HCT116 (cell line): ENCODE data around the gene CKM. TPM values are rescaled to one million over a fixed set of nuclear protein-coding genes. Genes with fewer than 3 reads are reported as not detected.

Experiments
- ATAC-seq: fragments of 200-7000 bp; cut with Tn5 transposase; 2 replicates; pipeline ENCODE4 v1.9.1; 2020; ENCODE audit warnings: mild to moderate bottlenecking, moderate library complexity
- BruUV-seq: library from RNA; stranded (reverse); fragments of 400-500 nt; replicated peaks from 2 replicates; lab custom pipeline; 2021; lab: Mats Ljungman, UMichigan
- CTCF ChIA-PET: fragments of 300-600 bp; sonication (Branson Sonifier 250); formaldehyde crosslinking; loops from one replicate; lab custom pipeline; 2021; ENCODE audit warnings: antibody characterized with exemption; lab: Charles Lee
- POLR2A ChIA-PET: fragments of 300-600, 350-600 bp; sonication (Branson Sonifier 250); formaldehyde crosslinking; loops from one replicate; lab custom pipeline; 2021; ENCODE audit warnings: antibody characterized with exemption; lab: Charles Lee
- RAD21 ChIA-PET, 2 experiments: fragments of 300-600 bp; sonication (Branson Sonifier 250); formaldehyde crosslinking; loops; one replicate each; lab custom pipeline; 2023; ENCODE audit warnings: low total read pairs in 2 of 2; ENCODE audit not compliant: uncharacterized antibody in 2 of 2, unreplicated experiment in 2 of 2, low non-redundant PET in 1 of 2; lab: Charles Lee
- DNase-seq: peaks from one replicate; pipeline ENCODE4 v3.0.0-alpha.2; 2010; ENCODE audit warnings: low read depth, low spot score
- H2AFZ ChIP-seq: fragments of 200-600 bp; shearing (Covaris generic), sonication (generic); 2 replicates; pipeline ENCODE4 v1.6.1; 2017; ENCODE audit warnings: low read depth, mixed run types, mixed read lengths, antibody characterized with exemption, low read length; ENCODE audit not compliant: poor library complexity, severe bottlenecking
- H3K27ac ChIP-seq: 2 replicates; pipeline ENCODE4 v1.5.1; 2012; ENCODE audit warnings: low read depth, low read length
- H3K27me3 ChIP-seq: fragments of 200-600 bp; sonication (generic); 2 replicates; pipeline ENCODE4 v1.6.1; 2016; ENCODE audit warnings: mixed run types, low read length, mixed read lengths; ENCODE audit not compliant: insufficient read depth
- H3K36me3 ChIP-seq, 2 experiments: fragments of 200-500 bp in 1 of 2; fragments of 200-600 bp in 1 of 2; sonication (Bioruptor generic) in 1 of 2; sonication (generic) in 1 of 2; 2 replicates each; pipeline versions ENCODE4 v1.5.1 to v1.6.1; 2014 to 2016; ENCODE audit warnings: low read length in 2 of 2, inconsistent platforms in 1 of 2, mixed read lengths in 1 of 2, mixed run types in 1 of 2; ENCODE audit not compliant: insufficient read depth in 2 of 2, control insufficient read depth in 1 of 2
- H3K4me1 ChIP-seq, 2 experiments: fragments of 200-600 bp in 1 of 2; sonication (generic) in 1 of 2; 2 replicates each; pipeline versions ENCODE4 v1.5.1 to v1.6.1; 2012 to 2017; ENCODE audit warnings: low read length in 2 of 2, inconsistent platforms in 1 of 2, mild to moderate bottlenecking in 1 of 2, mixed read lengths in 1 of 2, mixed run types in 1 of 2, moderate library complexity in 1 of 2; ENCODE audit not compliant: insufficient read depth in 2 of 2, control insufficient read depth in 1 of 2
- H3K4me2 ChIP-seq: fragments of 200-600 bp; sonication (generic); 2 replicates; pipeline ENCODE4 v1.6.1; 2017; ENCODE audit warnings: mixed run types, low read length, mixed read lengths
- H3K4me3 ChIP-seq, 2 experiments: fragments of 200-600 bp in 1 of 2; sonication (generic) in 1 of 2; replicated peaks in 1 of 2; 2 replicates each; pipeline ENCODE4 v1.5.1; 2011 to 2016; ENCODE audit warnings: low read length in 2 of 2, control low read depth in 1 of 2, low read depth in 1 of 2, mild to moderate bottlenecking in 1 of 2, mixed read lengths in 1 of 2, mixed run types in 1 of 2
- H3K79me2 ChIP-seq: fragments of 200-600 bp; sonication (generic); 2 replicates; pipeline ENCODE4 v1.6.1; 2017; ENCODE audit warnings: mild to moderate bottlenecking, mixed run types, low read length, moderate library complexity, mixed read lengths; ENCODE audit not compliant: insufficient read depth
- H3K9ac ChIP-seq: fragments of 200-600 bp; sonication (generic); 2 replicates; pipeline ENCODE4 v1.6.1; 2016; ENCODE audit warnings: low read length, mixed read lengths
- H3K9me2 ChIP-seq: fragments of 200-600 bp; sonication (generic), shearing (Covaris generic); 2 replicates; pipeline ENCODE4 v1.6.1; 2017; ENCODE audit warnings: mixed run types, mild to moderate bottlenecking, moderate library complexity; ENCODE audit not compliant: insufficient read depth
- H3K9me3 ChIP-seq, 2 experiments: fragments of 200-500 bp in 1 of 2; fragments of 200-600 bp in 1 of 2; sonication (Bioruptor generic) in 1 of 2; sonication (generic) in 1 of 2; 2 replicates each; pipeline ENCODE4 v1.6.1; 2014 to 2017; ENCODE audit warnings: low read length in 2 of 2, mixed read lengths in 2 of 2, inconsistent platforms in 1 of 2, low read depth in 1 of 2, mild to moderate bottlenecking in 1 of 2, mixed run types in 1 of 2, moderate library complexity in 1 of 2; ENCODE audit not compliant: control insufficient read depth in 1 of 2, insufficient read depth in 1 of 2
- H4K20me1 ChIP-seq: fragments of 200-600 bp; sonication (generic), shearing (Covaris generic); 2 replicates; pipeline ENCODE4 v1.6.1; 2017; ENCODE audit warnings: mixed run types, mild to moderate bottlenecking, moderate library complexity; ENCODE audit not compliant: insufficient read depth
- CEBPB ChIP-seq: IDR thresholded peaks from 2 replicates; pipeline ENCODE4 v1.6.1; 2012; ENCODE audit warnings: low read depth
- EGR1 ChIP-seq: IDR thresholded peaks from 2 replicates; pipeline ENCODE4 v1.6.1; 2012; ENCODE audit warnings: low read depth
- EZH2 ChIP-seq: fragments of 200-600 bp; sonication (generic); IDR thresholded peaks from 2 replicates; pipeline ENCODE4 v1.6.1; 2017; ENCODE audit warnings: antibody characterized with exemption, mixed run types
- EZH2phosphoT487 ChIP-seq: fragments of 200-600 bp; IDR thresholded peaks from 2 replicates; pipeline ENCODE4 v1.6.1; 2018; ENCODE audit warnings: antibody characterized with exemption, borderline replicate concordance
- MAX ChIP-seq: IDR thresholded peaks from 2 replicates; pipeline ENCODE4 v1.6.1; 2012
- POLR2A ChIP-seq: IDR thresholded peaks from 2 replicates; pipeline ENCODE4 v1.7.0; 2011; ENCODE audit warnings: borderline replicate concordance; ENCODE audit not compliant: insufficient read depth, insufficient read length; ENCODE audit errors: extremely low read depth
- POLR2AphosphoS5 ChIP-seq: IDR thresholded peaks from 2 replicates; pipeline ENCODE4 v1.6.1; 2011; ENCODE audit warnings: mild to moderate bottlenecking, low read depth, low read length, moderate library complexity
- SIN3A ChIP-seq: IDR thresholded peaks from 2 replicates; pipeline ENCODE4 v1.6.1; 2012; ENCODE audit warnings: low read depth
- SRF ChIP-seq: IDR thresholded peaks from 2 replicates; pipeline ENCODE4 v1.6.1; 2012; ENCODE audit warnings: low read depth
- TCF7L2 ChIP-seq: IDR thresholded peaks from 2 replicates; pipeline ENCODE4 v1.7.0; 2011; ENCODE audit warnings: borderline replicate concordance, inconsistent platforms; ENCODE audit not compliant: insufficient read depth, insufficient read length; ENCODE audit errors: extremely low read depth
- YY1 ChIP-seq: IDR thresholded peaks from 2 replicates; pipeline ENCODE4 v1.6.1; 2011; ENCODE audit warnings: low read length, low read depth, moderate library complexity, mild to moderate bottlenecking; ENCODE audit not compliant: insufficient replicate concordance; ENCODE audit errors: extremely low read depth
- ZFX ChIP-seq: fragments of 450-650 bp; IDR thresholded peaks from 2 replicates; pipeline ENCODE4 v1.6.1; 2017
- ZNF274 ChIP-seq: fragments of 200-500 bp; sonication (Bioruptor generic); IDR thresholded peaks from 2 replicates; pipeline ENCODE4 v1.6.1; 2014; ENCODE audit warnings: mild to moderate bottlenecking, low read depth, low read length, inconsistent platforms
- intact Hi-C: fragments of 100-400 bp; cut with micrococcal nuclease; formaldehyde crosslinking; loops from 2 replicates; pipeline ENCODE4 v1.10.0; 2022
- total RNA-seq: library from RNA; stranded (reverse); gene quantifications from one replicate; pipeline ENCODE4 v1.2.1, GENCODE V29; 2021; ENCODE audit not compliant: unreplicated experiment
- TF ChIP-seq, protein P1 (sequence below), 3 experiments: fragments of 200-600 bp in 1 of 3; sonication (generic) in 1 of 3; IDR thresholded peaks in 2 of 3; conservative IDR thresholded peaks in 1 of 3; 2 replicates each; pipeline ENCODE4 v1.5.1; 2012 to 2017; ENCODE audit warnings: low read depth in 2 of 3, low read length in 2 of 3, antibody characterized with exemption in 1 of 3, borderline replicate concordance in 1 of 3, control low read depth in 1 of 3, mild to moderate bottlenecking in 1 of 3, mixed read lengths in 1 of 3, mixed run types in 1 of 3, moderate library complexity in 1 of 3; ENCODE audit not compliant: insufficient read depth in 1 of 3

CKM gene
- total RNA-seq, 1 experiment from 2014 or later, result not detected

GRCh38 chr19:45324349-45324907 is 1.8 kb upstream of the CKM start:
- Histone ChIP-seq H3K36me3 (no peaks in the 10 kb centered on the region), H3K27ac (no peak overlapping the region), H3K9ac (no peak overlapping the region), H3K4me1 (peaks cover 23 to 29% of the 10 kb centered on the region in 2 experiments), H3K4me2 (no peak overlapping the region), H3K9me2 (no peaks in the 10 kb centered on the region), H3K27me3 (no peaks in the 10 kb centered on the region), H4K20me1 (no peaks in the 10 kb centered on the region), H2AFZ (no peak overlapping the region), H3K4me3 (no peak overlapping the region), H3K9me3 (no peaks in the 10 kb centered on the region), H3K79me2 (no peaks in the 10 kb centered on the region)
- CTCF ChIA-PET, result no interaction called here
- POLR2A ChIA-PET, result no interaction called here
- no peak for DNase-seq
- no TSS peak for BruUV-seq
- no peak for ATAC-seq
- TF ChIP-seq EGR1, result no peak
- TF ChIP-seq TCF7L2, result no peak
- TF ChIP-seq EZH2, result no peak
- TF ChIP-seq SIN3A, result no peak
- no peak for TF ChIP-seq ZFX
- TF ChIP-seq CEBPB, result no peak
- TF ChIP-seq, protein P1, sequence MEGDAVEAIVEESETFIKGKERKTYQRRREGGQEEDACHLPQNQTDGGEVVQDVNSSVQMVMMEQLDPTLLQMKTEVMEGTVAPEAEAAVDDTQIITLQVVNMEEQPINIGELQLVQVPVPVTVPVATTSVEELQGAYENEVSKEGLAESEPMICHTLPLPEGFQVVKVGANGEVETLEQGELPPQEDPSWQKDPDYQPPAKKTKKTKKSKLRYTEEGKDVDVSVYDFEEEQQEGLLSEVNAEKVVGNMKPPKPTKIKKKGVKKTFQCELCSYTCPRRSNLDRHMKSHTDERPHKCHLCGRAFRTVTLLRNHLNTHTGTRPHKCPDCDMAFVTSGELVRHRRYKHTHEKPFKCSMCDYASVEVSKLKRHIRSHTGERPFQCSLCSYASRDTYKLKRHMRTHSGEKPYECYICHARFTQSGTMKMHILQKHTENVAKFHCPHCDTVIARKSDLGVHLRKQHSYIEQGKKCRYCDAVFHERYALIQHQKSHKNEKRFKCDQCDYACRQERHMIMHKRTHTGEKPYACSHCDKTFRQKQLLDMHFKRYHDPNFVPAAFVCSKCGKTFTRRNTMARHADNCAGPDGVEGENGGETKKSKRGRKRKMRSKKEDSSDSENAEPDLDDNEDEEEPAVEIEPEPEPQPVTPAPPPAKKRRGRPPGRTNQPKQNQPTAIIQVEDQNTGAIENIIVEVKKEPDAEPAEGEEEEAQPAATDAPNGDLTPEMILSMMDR (IDR thresholded peaks at IDR 0.05 in 2 of 3, conservative IDR thresholded peaks at IDR 0.05 in 1 of 3; ENCODE audit: borderline replicate concordance in 1 of 3, insufficient read depth in 1 of 3, low read depth in 2 of 3, low read length in 2 of 3), result no peak
- no peak for TF ChIP-seq SRF
- no peak for TF ChIP-seq YY1
- TF ChIP-seq MAX, result no peak
- no peak for TF ChIP-seq EZH2phosphoT487
- TF ChIP-seq POLR2AphosphoS5, result no peak
- no peak for TF ChIP-seq ZNF274
- TF ChIP-seq POLR2A, result no peak
- intact Hi-C loops, result no loop called here
- RAD21 ChIA-PET, result no interaction called here
